ENCODE data around the gene TBCD.

Gene TBCD

DNA sequence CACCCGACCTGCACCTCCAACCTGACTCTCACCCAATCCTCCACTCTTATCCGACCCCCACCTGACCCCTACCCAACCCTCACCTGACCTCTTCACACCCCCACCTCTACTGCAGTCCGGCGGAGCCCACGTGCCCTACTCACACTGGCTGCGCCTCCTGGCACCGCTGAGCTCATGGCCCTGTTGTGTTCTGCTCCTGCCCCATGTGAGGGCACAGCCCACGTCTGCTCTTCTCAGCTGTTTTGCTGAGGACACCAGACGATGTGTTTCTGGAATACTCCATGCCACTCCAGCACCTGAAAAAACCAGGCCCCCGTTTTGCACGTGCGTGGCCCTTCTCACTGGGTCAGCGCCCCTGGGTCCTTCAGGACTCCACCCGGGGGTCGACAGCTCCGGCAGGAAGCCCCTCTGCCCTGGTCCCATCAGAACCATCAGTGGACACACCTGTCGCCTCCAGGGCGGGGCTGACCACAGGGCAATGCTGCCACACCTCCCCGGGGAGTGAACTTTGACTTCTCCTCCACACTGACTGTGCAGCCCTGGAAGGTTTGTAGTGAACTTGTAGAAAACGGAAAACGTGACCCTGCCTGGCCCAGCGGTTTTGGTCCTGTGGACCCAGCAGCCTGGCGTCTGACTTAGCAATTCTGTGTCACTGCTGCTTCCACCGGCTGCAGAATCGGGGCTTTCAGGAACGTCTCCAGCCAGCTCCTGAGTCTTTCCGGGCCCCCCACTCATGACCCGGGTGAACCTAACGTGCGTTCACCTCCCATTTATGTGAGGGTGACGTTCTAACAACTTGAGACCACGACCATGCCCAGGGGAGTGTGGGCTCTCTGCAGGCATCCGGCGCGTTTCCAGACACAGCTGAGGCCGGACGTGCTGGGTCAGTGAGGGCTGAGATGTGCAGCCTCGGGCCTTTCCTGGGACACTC is 47.7 kb upstream of the TBCD start:
- Histone ChIP-seq H4K20me1 (ENCODE audit: low read depth, low read length) (no peaks in the 10 kb centered on the region), H3K27me3 (ENCODE audit: low read length) (no peaks in the 10 kb centered on the region), H3K4me3 (ENCODE audit: insufficient read depth, low read length, poor library complexity, severe bottlenecking) (no peak overlapping the region), H3K9me2 (replicated peaks; ENCODE audit: insufficient read depth, low read length) (no peaks in the 10 kb centered on the region), H3K27ac (ENCODE audit: low read depth, low read length) (no peak overlapping the region), H3K4me2 (ENCODE audit: low read depth, low read length, poor library complexity, severe bottlenecking) (no peak overlapping the region), H3K9me3 (ENCODE audit: insufficient read depth, low read length) (no peaks in the 10 kb centered on the region), H3K36me3 (ENCODE audit: low read length) (no peaks in the 10 kb centered on the region), H3K79me2 (ENCODE audit: insufficient read depth, low read length) (no peaks in the 10 kb centered on the region), H3F3A (ENCODE audit: insufficient read depth) (no peaks in the 10 kb centered on the region), H3K9ac (ENCODE audit: low read length) (no peak overlapping the region), H2AFZ (ENCODE audit: low read depth, low read length, severe bottlenecking) (no peak overlapping the region)
- TF ChIP-seq EZH2phosphoT487 (conservative IDR thresholded peaks at IDR 0.05; ENCODE audit: low read length) = no peak
- TF ChIP-seq, protein P1, sequence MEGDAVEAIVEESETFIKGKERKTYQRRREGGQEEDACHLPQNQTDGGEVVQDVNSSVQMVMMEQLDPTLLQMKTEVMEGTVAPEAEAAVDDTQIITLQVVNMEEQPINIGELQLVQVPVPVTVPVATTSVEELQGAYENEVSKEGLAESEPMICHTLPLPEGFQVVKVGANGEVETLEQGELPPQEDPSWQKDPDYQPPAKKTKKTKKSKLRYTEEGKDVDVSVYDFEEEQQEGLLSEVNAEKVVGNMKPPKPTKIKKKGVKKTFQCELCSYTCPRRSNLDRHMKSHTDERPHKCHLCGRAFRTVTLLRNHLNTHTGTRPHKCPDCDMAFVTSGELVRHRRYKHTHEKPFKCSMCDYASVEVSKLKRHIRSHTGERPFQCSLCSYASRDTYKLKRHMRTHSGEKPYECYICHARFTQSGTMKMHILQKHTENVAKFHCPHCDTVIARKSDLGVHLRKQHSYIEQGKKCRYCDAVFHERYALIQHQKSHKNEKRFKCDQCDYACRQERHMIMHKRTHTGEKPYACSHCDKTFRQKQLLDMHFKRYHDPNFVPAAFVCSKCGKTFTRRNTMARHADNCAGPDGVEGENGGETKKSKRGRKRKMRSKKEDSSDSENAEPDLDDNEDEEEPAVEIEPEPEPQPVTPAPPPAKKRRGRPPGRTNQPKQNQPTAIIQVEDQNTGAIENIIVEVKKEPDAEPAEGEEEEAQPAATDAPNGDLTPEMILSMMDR (IDR thresholded peaks at IDR 0.05; ENCODE audit: insufficient read depth, low read length, poor library complexity, severe bottlenecking) = no peak

DNA sequence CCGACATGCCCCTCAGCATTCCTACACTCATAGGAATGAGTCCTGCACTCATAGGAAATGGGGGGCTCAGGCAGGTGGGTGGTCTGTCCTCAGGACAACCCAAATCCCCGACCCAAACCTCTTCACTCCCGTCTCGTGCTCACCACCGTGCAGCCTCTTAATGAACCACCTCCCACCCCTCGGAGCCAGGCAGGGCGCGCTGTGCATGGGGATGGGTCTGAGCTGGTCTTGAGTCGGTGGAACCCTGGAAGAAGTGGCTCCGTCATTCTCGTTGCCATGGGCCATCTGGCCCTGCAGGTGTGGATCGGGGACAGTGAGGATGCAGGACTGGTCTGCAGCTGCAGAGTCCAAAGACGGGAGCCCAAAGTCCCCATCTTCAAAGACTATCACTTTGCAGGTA is 47.0 kb upstream of the TBCD start:
- no peaks in the 10 kb centered on the region for H3K27me3 ChIP-seq (ENCODE audit: low read length)
- TF ChIP-seq EZH2phosphoT487 (conservative IDR thresholded peaks at IDR 0.05; ENCODE audit: low read length) = no peak
- TF ChIP-seq, protein P1 (IDR thresholded peaks at IDR 0.05; ENCODE audit: insufficient read depth, low read length, poor library complexity, severe bottlenecking) = no peak
- no peaks in the 10 kb centered on the region for H4K20me1 ChIP-seq (ENCODE audit: low read depth, low read length)
- no peaks in the 10 kb centered on the region for H3K9me3 ChIP-seq (ENCODE audit: insufficient read depth, low read length)
- no peak overlapping the region for H3K4me3 ChIP-seq (ENCODE audit: insufficient read depth, low read length, poor library complexity, severe bottlenecking)
- no peaks in the 10 kb centered on the region for H3K36me3 ChIP-seq (ENCODE audit: low read length)
- H3K27ac ChIP-seq (ENCODE audit: low read depth, low read length) = no peak overlapping the region
- H2AFZ ChIP-seq (ENCODE audit: low read depth, low read length, severe bottlenecking) = no peak overlapping the region
- no peaks in the 10 kb centered on the region for H3K9me2 ChIP-seq (replicated peaks; ENCODE audit: insufficient read depth, low read length)
- no peaks in the 10 kb centered on the region for H3F3A ChIP-seq (ENCODE audit: insufficient read depth)
- H3K9ac ChIP-seq (ENCODE audit: low read length) = no peak overlapping the region
- no peaks in the 10 kb centered on the region for H3K79me2 ChIP-seq (ENCODE audit: insufficient read depth, low read length)
- H3K4me2 ChIP-seq (ENCODE audit: low read depth, low read length, poor library complexity, severe bottlenecking) = no peak overlapping the region

DNA sequence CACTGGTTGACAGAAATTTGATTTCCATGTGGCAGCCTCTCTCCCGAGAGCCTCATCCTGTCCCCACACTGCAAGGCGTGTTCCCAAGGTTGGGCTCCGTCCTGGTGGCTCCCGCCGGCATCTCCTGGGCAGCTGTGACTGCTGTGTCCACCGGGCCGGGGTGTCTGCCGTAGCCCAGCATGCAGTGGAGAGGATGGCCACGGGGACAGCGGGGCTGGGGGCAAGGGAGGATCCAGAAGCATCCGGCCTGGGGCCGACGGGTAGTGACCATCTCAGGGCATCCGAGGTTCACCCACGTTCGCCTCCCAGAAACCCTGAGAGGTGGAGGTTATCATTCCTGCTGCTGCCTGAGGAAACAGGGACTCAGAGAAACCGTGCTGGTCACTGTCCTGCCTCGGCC is 46.1 kb upstream of the TBCD start:
- Histone ChIP-seq H3K79me2 (ENCODE audit: insufficient read depth, low read length) (no peaks in the 10 kb centered on the region), H3K4me2 (ENCODE audit: low read depth, low read length, poor library complexity, severe bottlenecking) (no peak overlapping the region)
- TF ChIP-seq EZH2phosphoT487 (conservative IDR thresholded peaks at IDR 0.05; ENCODE audit: low read length) = no peak
- TF ChIP-seq, protein P1 (IDR thresholded peaks at IDR 0.05; ENCODE audit: insufficient read depth, low read length, poor library complexity, severe bottlenecking) = no peak

More for the DNA sequence above, 46.1 kb upstream of the TBCD start:
- no peak overlapping the region for H3K4me3 ChIP-seq (ENCODE audit: insufficient read depth, low read length, poor library complexity, severe bottlenecking)
- H3F3A ChIP-seq (ENCODE audit: insufficient read depth) = no peaks in the 10 kb centered on the region
- no peak overlapping the region for H3K9ac ChIP-seq (ENCODE audit: low read length)
- no peaks in the 10 kb centered on the region for H3K9me2 ChIP-seq (replicated peaks; ENCODE audit: insufficient read depth, low read length)
- H3K27ac ChIP-seq (ENCODE audit: low read depth, low read length) = no peak overlapping the region
- no peaks in the 10 kb centered on the region for H3K9me3 ChIP-seq (ENCODE audit: insufficient read depth, low read length)
- no peaks in the 10 kb centered on the region for H3K36me3 ChIP-seq (ENCODE audit: low read length)
- H4K20me1 ChIP-seq (ENCODE audit: low read depth, low read length) = no peaks in the 10 kb centered on the region
- H3K27me3 ChIP-seq (ENCODE audit: low read length) = no peaks in the 10 kb centered on the region
- no peak overlapping the region for H2AFZ ChIP-seq (ENCODE audit: low read depth, low read length, severe bottlenecking)
